SU-DHL-6 (cell line): ENCODE results near the gene ARHGAP35.

Experiments
- EZH2phosphoT487 ChIP-seq: fragments of 200-600 bp; sonication (generic), shearing (Covaris generic); conservative IDR thresholded peaks from 2 replicates; pipeline ENCODE4 v1.6.1; 2018; ENCODE audit warnings: mild to moderate bottlenecking, antibody characterized with exemption, low read length, moderate library complexity, mixed read lengths
- TF ChIP-seq, protein P1 (sequence below): fragments of 200-600 bp; sonication (generic); IDR thresholded peaks from one replicate; pipeline ENCODE4 v1.5.1; 2017; ENCODE audit warnings: antibody characterized with exemption, mild to moderate bottlenecking, low read length, moderate library complexity; ENCODE audit not compliant: insufficient read depth, poor library complexity, severe bottlenecking

- TF ChIP-seq, protein P1, sequence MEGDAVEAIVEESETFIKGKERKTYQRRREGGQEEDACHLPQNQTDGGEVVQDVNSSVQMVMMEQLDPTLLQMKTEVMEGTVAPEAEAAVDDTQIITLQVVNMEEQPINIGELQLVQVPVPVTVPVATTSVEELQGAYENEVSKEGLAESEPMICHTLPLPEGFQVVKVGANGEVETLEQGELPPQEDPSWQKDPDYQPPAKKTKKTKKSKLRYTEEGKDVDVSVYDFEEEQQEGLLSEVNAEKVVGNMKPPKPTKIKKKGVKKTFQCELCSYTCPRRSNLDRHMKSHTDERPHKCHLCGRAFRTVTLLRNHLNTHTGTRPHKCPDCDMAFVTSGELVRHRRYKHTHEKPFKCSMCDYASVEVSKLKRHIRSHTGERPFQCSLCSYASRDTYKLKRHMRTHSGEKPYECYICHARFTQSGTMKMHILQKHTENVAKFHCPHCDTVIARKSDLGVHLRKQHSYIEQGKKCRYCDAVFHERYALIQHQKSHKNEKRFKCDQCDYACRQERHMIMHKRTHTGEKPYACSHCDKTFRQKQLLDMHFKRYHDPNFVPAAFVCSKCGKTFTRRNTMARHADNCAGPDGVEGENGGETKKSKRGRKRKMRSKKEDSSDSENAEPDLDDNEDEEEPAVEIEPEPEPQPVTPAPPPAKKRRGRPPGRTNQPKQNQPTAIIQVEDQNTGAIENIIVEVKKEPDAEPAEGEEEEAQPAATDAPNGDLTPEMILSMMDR = no peak
- TF ChIP-seq EZH2phosphoT487 = no peak
These were observed 42.0 kb upstream of the ARHGAP35 start for GRCh38 chr19:46818812-46819211.
